GM18511 (cell line): Measurements from ENCODE around the gene PLCB4.

Experiments
- ATAC-seq: cut with Tn5 transposase; IDR thresholded peaks from one replicate; pipeline ENCODE4 v1.9.1; 2021; ENCODE audit warnings: mild to moderate bottlenecking, moderate library complexity; ENCODE audit not compliant: unreplicated experiment

PLCB4 gene

DNA sequence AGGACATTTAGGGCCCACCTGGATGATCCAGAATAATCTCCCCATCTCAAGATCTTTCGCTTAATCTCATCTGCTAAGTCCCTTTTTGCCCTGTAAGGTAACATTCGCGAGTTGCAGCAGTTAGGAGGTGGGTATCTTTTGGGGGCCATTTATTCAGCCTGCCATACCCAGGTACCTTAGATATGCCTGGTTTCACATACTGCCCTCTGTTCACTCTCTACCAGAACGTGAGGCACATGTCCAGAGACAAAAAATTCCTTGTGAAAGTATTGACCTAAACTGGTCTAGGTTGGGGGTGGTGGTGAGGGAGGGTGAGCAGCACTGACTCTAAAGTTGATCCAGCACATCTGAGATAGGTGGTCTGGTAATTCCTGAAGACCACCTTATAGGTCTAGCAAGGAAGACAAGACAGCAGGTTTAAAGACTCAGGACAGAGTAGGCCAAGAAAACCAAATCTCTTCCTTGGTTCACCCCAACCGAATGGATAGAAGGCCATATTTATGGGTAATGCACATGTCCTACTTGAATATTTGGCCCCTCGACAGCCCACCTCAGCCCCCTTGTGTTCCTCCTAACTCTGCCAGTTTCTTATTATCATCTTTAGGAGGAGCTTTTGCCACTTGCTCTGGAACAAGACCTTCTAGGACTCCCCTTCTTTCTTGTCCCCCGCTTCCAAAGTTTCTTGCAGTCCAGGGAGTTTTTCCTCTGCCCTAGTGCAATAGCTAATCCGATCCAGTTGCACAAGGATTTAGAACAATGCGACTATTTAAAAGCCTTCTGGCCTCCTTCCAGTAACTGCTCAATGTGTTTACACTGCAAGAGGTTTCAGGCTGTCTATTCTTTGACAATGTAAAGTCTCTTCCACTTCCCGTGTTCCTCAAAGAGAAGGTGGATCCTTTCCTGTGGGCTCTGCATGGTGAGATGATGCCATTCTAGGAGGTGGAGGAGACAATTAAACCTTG lies 232.5 kb downstream of the PLCB4 start:
- no peak for ATAC-seq

DNA sequence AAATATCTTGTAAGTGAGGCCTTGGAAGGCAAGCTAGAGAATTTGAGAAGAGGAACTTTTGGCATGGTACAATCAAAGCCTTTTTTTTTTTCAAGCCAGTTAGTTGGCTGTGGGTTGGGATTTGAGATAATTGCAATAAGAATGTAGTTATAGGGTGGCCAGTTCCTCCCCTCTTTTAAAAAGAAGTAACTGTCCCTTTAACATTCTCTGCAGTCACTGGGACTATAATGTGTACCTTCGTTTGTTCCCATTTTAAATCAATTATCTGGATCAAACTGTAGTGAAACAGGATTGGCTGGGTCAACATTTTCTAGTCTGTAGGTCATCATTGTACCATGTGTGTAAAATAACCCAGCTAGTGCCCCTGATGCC lies 233.2 kb downstream of the PLCB4 start:
- no peak for ATAC-seq

DNA sequence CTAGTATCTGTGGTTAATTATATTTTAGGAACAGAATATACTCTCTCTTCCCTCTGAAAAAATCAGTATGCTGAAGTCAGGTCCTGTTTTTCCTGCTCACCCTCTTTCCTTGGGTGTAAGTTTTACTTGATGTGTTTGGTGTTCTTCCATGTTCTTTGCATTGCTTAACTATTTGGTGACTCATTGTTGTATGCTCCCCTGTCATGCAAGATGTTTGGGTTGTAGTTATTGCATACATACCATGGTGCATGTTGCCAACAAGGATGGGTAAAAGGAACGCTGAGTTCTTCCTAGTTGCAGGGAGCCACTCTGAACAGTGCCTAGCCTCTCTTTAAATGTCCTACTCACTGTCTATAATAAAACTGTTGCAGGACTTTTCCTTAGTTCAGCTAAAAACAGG lies 237.6 kb downstream of the PLCB4 start:
- ATAC-seq, result no peak

GRCh38 chr20:9308056-9308455 lies 239.2 kb downstream of the PLCB4 start:
- no peak for ATAC-seq

- ATAC-seq, result no peak
Measured at GRCh38 chr20:9311132-9311531, 242.2 kb downstream of the PLCB4 start.

DNA sequence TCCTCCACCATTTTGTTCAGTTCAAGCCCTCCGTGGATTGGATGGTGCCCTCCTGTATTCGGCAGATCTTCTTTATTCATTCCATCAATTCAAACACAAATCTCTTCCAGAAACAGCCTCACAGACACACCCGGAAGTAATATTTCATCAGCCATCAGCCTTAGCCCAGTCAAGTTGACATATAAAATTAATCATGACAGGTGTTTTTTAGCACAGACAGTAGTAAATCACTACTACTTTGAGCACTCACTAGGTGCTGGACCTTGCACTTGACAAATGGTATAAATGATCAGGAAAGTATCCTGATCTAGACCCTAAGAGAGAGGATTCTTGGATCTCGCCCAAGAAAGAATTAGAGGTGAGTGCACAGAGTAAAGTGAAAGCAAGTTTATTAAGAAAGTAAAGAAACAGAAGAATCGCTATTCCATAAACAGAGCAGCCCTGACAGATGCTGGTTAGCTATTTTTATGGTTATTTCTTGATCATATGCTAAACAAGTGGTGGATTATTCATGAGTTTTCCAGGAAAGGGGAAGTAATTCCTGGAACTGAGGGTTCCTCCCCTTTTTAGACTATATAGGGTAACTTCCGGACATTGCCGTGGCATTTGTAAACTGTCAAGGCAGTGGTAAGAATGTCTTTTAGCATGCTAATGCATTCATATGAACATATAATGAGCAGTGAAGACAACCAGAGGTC lies 250.9 kb downstream of the PLCB4 start:
- no peak for ATAC-seq

- no peak for ATAC-seq
Measured at GRCh38 chr20:9321007-9321406, 252.1 kb downstream of the PLCB4 start.

GRCh38 chr20:9322661-9323060 lies 253.8 kb downstream of the PLCB4 start:
- no peak for ATAC-seq

- ATAC-seq, result no peak
Measured at GRCh38 chr20:9323622-9324021, 254.7 kb downstream of the PLCB4 start.

DNA sequence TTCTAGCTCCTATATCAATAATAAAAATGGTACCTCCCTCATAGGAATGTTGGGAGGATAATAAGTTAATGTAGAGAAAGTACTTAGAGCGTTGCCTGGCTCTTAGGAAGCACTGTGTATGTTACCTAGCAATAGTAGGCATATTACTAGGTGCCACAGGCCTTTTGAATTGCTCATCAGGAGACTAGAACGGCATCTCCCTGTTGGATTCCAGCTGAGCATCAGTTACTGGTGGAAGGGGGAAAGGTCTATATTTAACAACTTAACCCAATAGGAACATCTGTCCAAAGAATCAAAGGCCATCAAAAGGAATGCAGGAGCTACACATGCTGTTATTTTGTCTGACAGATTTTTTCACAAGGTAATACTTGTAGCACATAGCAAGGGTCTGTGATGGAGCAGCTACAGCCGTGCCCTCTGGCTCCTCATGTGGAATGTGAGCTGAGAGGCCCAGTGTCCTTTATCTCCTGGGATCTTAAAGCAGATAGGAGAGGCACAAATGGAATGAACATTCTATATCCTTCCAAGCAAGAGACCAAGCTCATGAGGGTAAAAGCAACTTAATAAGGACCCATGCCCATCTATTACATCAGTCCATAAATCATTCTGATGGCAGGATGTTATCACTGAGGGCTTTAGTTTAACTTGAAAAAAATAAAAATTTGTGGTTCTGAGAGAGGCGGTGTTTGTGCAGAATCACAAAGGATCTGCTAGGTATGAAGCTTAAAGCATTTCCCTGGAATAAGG lies 260.6 kb downstream of the PLCB4 start:
- no peak for ATAC-seq

GRCh38 chr20:9330151-9330550 lies 261.3 kb downstream of the PLCB4 start:
- ATAC-seq, result no peak

DNA sequence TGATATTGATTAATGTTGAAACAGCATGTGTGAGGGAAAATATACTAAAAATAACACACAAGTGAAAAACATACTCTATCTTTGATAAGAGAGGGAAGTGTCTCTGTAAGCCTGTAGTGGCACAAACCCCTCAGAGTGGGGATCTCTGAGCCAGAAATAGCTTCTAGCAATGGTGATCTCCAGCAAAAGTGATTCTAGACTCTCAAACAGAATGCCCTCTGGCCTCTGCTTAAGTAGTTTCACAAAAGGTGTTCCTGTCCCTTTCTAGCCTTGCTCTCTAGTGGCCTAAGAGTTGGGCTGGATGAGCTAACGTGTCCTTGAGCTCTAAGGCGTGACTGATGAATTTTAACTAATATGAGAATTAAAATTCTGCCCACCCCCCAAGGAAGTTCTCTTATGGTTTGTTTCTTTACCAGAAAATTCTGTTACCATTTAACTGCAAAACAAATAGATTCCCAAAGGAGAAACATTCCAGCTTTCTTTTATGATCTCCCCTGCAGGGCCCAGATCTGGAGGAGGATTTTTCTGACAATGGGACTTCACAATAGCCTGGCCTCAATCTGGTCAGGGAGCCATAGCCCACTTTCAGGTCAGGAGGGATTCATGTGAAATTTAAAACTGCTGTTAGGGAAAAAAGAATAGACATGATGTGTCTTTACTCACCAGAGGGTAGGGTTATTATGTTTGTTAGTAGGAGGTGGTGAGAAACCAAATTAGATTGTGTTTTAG lies 263.0 kb downstream of the PLCB4 start:
- no peak for ATAC-seq

- ATAC-seq, result no peak
Measured at GRCh38 chr20:9332791-9333479, 264.0 kb downstream of the PLCB4 start.

GRCh38 chr20:9334866-9335265 lies 266.0 kb downstream of the PLCB4 start:
- no peak for ATAC-seq

- ATAC-seq, result no peak
Measured at GRCh38 chr20:9338101-9338500, 269.2 kb downstream of the PLCB4 start.

GRCh38 chr20:9339708-9340107 lies 270.8 kb downstream of the PLCB4 start:
- no peak for ATAC-seq

- ATAC-seq, result no peak
Measured at GRCh38 chr20:9342651-9343050, 273.8 kb downstream of the PLCB4 start.

- no peak for ATAC-seq
Measured at GRCh38 chr20:9344083-9344920, 275.4 kb downstream of the PLCB4 start.

GRCh38 chr20:9348316-9348715 lies 279.4 kb downstream of the PLCB4 start:
- no peak for ATAC-seq
